ENCODE data around the gene COTL1. TPM values are rescaled to one million over a fixed set of nuclear protein-coding genes. Genes with fewer than 3 reads are reported as not detected.

Gene COTL1
- total and polyA plus RNA-seq, 2 of the 13 experiments (the other 11 are each of a cell fraction or from before 2014, with no cell fraction given), result 8.7 to 16.9 TPM

DNA sequence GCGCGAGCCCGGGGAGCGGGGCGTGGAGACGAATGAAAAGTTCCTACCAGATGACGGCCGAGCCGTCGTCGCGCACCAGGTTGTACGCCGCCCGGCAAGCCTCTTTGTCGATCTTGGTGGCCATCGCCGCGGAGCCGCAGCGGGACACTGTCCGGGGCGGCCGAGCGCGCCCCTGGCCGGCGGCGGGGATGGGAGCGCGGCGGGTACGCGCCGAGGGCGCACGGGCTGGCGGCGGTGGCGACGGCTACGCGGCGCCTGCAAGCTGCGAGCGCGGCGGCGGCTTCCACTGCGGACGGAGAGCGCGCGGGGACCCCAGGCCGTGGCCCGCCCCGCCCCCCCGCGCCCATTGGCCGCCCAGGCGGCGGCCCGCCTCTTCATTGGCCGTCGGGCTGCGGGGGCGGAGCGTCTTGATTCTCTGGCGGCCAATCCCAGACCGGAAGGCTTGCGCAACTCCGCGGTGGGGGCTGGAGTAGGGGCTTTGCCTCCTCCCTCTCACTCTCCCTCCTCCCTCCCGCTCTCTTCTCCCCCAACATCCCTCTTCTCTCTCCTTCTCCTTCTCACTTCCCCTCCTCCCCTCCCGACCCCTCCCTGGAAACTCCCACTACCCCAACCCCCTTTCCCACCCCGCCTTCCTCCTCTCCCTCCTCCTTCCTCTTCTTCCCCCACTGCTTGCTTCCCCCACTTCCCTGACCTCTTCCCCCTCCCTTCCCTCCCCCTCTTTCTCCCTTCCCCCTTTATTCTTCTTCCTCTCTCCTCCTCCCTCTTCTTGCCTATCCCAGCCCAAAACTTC, at the start of gene COTL1 (continued):
- TF ChIP-seq NCOA5 (CRISPR knock-in tag; IDR thresholded peaks at IDR 0.05), result no peak
- no peak for TF ChIP-seq ISX (CRISPR knock-in tag; conservative IDR thresholded peaks at IDR 0.05)
- TF ChIP-seq PAF1 (CRISPR knock-in tag; IDR thresholded peaks at IDR 0.05), result no peak
- TF ChIP-seq FOXA3 (CRISPR knock-in tag; IDR thresholded peaks at IDR 0.05), result peak; percentile 20; the same call in 1 of the 2 replicates
- 0 out of 2 replicates have a peak, but pooled peaks have one; percentile 2 for TF ChIP-seq ZNF430 (CRISPR knock-in tag; IDR thresholded peaks at IDR 0.05)
- TF ChIP-seq KLF16 (CRISPR knock-in tag; IDR thresholded peaks at IDR 0.05), result peak in 1 of 2 experiments; percentile 52; a peak in 2 of 4 replicates
- no peak for TF ChIP-seq SUZ12 (IDR thresholded peaks at IDR 0.05; ENCODE audit: low read depth, low read length)
- 0 out of 2 replicates have a peak, but pooled peaks have one; percentile 47 for TF ChIP-seq MED1 (CRISPR knock-in tag; IDR thresholded peaks at IDR 0.05)
- TF ChIP-seq KDM1A (CRISPR knock-in tag; IDR thresholded peaks at IDR 0.05), result 0 out of 2 replicates have a peak, but pooled peaks have one; percentile 17
- TF ChIP-seq ZNF629 (CRISPR knock-in tag; conservative IDR thresholded peaks at IDR 0.05), result 0 out of 2 replicates have a peak, but pooled peaks have one; percentile 6
- no peak for TF ChIP-seq RFXANK (CRISPR knock-in tag; IDR thresholded peaks at IDR 0.05)
- TF ChIP-seq HMG20A (CRISPR knock-in tag; IDR thresholded peaks at IDR 0.05; ENCODE audit: borderline replicate concordance), result no peak
- peak; percentile 96 for TF ChIP-seq PCBP1 (IDR thresholded peaks at IDR 0.05; ENCODE audit: borderline replicate concordance, low read depth, low read length)
- TF ChIP-seq, protein P1, sequence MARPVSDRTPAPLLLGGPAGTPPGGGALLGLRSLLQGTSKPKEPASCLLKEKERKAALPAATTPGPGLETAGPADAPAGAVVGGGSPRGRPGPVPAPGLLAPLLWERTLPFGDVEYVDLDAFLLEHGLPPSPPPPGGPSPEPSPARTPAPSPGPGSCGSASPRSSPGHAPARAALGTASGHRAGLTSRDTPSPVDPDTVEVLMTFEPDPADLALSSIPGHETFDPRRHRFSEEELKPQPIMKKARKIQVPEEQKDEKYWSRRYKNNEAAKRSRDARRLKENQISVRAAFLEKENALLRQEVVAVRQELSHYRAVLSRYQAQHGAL (CRISPR knock-in tag; IDR thresholded peaks at IDR 0.05; ENCODE audit: not compliant biosample characterization), result no peak
- 0 out of 2 replicates have a peak, but pooled peaks have one; percentile 16 for TF ChIP-seq ZNF253 (CRISPR knock-in tag; IDR thresholded peaks at IDR 0.05; ENCODE audit: borderline replicate concordance)
- TF ChIP-seq SP4 (CRISPR knock-in tag; IDR thresholded peaks at IDR 0.05), result peak; percentile 98
- 0 out of 2 replicates have a peak, but pooled peaks have one; percentile 71 for TF ChIP-seq ZNF274 (CRISPR knock-in tag; IDR thresholded peaks at IDR 0.05)
- TF ChIP-seq ZNF768 (CRISPR knock-in tag; IDR thresholded peaks at IDR 0.05), result peak; percentile 7; the same call in 1 of the 2 replicates
- no peak for TF ChIP-seq ZBTB1 (CRISPR knock-in tag; IDR thresholded peaks at IDR 0.05; ENCODE audit: borderline replicate concordance)
- TF ChIP-seq MAFK (conservative IDR thresholded peaks at IDR 0.05 in 1 of 2, IDR thresholded peaks at IDR 0.05 in 1 of 2; ENCODE audit: low read length in 2 of 2), result no peak
- TF ChIP-seq ZNF563 (CRISPR knock-in tag; IDR thresholded peaks at IDR 0.05), result 0 out of 2 replicates have a peak, but pooled peaks have one; percentile 43
- TF ChIP-seq RBFOX2 (IDR thresholded peaks at IDR 0.05; ENCODE audit: low read depth, low read length), result peak; percentile 52; the same call in 1 of the 2 replicates
- no peak for TF ChIP-seq TOPORS (CRISPR knock-in tag; IDR thresholded peaks at IDR 0.05)
- no peak for TF ChIP-seq MTF1 (CRISPR knock-in tag; IDR thresholded peaks at IDR 0.05)
- TF ChIP-seq, protein P2, sequence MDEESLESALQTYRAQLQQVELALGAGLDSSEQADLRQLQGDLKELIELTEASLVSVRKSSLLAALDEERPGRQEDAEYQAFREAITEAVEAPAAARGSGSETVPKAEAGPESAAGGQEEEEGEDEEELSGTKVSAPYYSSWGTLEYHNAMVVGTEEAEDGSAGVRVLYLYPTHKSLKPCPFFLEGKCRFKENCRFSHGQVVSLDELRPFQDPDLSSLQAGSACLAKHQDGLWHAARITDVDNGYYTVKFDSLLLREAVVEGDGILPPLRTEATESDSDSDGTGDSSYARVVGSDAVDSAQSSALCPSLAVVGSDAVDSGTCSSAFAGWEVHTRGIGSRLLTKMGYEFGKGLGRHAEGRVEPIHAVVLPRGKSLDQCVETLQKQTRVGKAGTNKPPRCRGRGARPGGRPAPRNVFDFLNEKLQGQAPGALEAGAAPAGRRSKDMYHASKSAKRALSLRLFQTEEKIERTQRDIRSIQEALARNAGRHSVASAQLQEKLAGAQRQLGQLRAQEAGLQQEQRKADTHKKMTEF (CRISPR knock-in tag; IDR thresholded peaks at IDR 0.05), result peak; percentile 8; the same call in 1 of the 2 replicates
- no peak; the same call in 1 of the 2 replicates for TF ChIP-seq ZNF441 (CRISPR knock-in tag; IDR thresholded peaks at IDR 0.05; ENCODE audit: borderline replicate concordance)
- no peak for TF ChIP-seq IKZF4 (CRISPR knock-in tag; IDR thresholded peaks at IDR 0.05; ENCODE audit: borderline replicate concordance, low read depth, not compliant biosample characterization)
- peak; percentile 82; the same call in 1 of the 2 replicates for TF ChIP-seq ARNT2 (CRISPR knock-in tag; IDR thresholded peaks at IDR 0.05; ENCODE audit: low read depth)
- TF ChIP-seq, protein P3, sequence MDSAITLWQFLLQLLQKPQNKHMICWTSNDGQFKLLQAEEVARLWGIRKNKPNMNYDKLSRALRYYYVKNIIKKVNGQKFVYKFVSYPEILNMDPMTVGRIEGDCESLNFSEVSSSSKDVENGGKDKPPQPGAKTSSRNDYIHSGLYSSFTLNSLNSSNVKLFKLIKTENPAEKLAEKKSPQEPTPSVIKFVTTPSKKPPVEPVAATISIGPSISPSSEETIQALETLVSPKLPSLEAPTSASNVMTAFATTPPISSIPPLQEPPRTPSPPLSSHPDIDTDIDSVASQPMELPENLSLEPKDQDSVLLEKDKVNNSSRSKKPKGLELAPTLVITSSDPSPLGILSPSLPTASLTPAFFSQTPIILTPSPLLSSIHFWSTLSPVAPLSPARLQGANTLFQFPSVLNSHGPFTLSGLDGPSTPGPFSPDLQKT (CRISPR knock-in tag; IDR thresholded peaks at IDR 0.05; ENCODE audit: borderline replicate concordance), result no peak
